Neural progenitor cell (in vitro differentiated cells): ENCODE data around the gene MGME1. TPM values are rescaled to one million over a fixed set of nuclear protein-coding genes. Genes with fewer than 3 reads are reported as not detected.

Experiments used
- DNase-seq: peaks from one replicate; pipeline ENCODE4 v3.0.0-alpha.2; 2016; ENCODE audit warnings: low spot score
- H2AFZ ChIP-seq: fragments of 200-600 bp; sonication (generic); replicated peaks from 2 replicates; pipeline ENCODE4 v1.6.1; 2016; ENCODE audit warnings: antibody characterized with exemption
- H3F3A ChIP-seq: fragments of 200-600 bp; sonication (generic); 2 replicates; pipeline ENCODE4 v1.6.1; 2016; ENCODE audit warnings: antibody characterized with exemption, low read depth
- H3K27ac ChIP-seq: fragments of 200-600 bp; sonication (generic); 2 replicates; pipeline ENCODE4 v1.5.1; 2016; ENCODE audit warnings: mild to moderate bottlenecking
- H3K27me3 ChIP-seq: fragments of 200-600 bp; sonication (generic); 2 replicates; pipeline ENCODE4 v1.6.1; 2016; ENCODE audit warnings: mild to moderate bottlenecking, moderate library complexity
- H3K36me3 ChIP-seq: fragments of 200-600 bp; sonication (generic); 2 replicates; pipeline ENCODE4 v1.5.1; 2016
- H3K4me1 ChIP-seq: fragments of 200-600 bp; sonication (generic); 2 replicates; pipeline ENCODE4 v1.6.1; 2016; ENCODE audit warnings: mixed run types
- H3K4me2 ChIP-seq: fragments of 200-600 bp; sonication (generic); 2 replicates; pipeline ENCODE4 v1.6.1; 2016
- H3K4me3 ChIP-seq: fragments of 200-600 bp; sonication (generic); 2 replicates; pipeline ENCODE4 v1.5.1; 2016
- H3K79me2 ChIP-seq: fragments of 200-600 bp; sonication (generic); 2 replicates; pipeline ENCODE4 v1.6.1; 2016; ENCODE audit warnings: low read depth
- H3K9ac ChIP-seq: fragments of 200-600 bp; sonication (generic); 2 replicates; pipeline ENCODE4 v1.6.1; 2016
- H3K9me3 ChIP-seq: fragments of 200-600 bp; sonication (generic); 2 replicates; pipeline ENCODE4 v1.5.1; 2016; ENCODE audit warnings: low read depth
- H4K20me1 ChIP-seq: fragments of 200-600 bp; sonication (generic); 2 replicates; pipeline ENCODE4 v1.6.1; 2016; ENCODE audit warnings: low read depth
- H3K27ac Mint-ChIP-seq: 3 replicates; pipeline ENCODE4 v1.8.0; 2021; ENCODE audit warnings: mixed read lengths
- H3K27me3 Mint-ChIP-seq: 2 replicates; pipeline ENCODE4 v1.8.0; 2022; ENCODE audit warnings: low read depth, mild to moderate bottlenecking, inconsistent platforms, moderate library complexity, mixed read lengths; ENCODE audit not compliant: insufficient read depth
- H3K36me3 Mint-ChIP-seq: 3 replicates; pipeline ENCODE4 v1.8.0; 2021; ENCODE audit warnings: mixed read lengths
- H3K4me1 Mint-ChIP-seq: 3 replicates; pipeline ENCODE4 v1.8.0; 2021; ENCODE audit warnings: mixed read lengths
- H3K4me3 Mint-ChIP-seq: 3 replicates; pipeline ENCODE4 v1.8.0; 2021; ENCODE audit warnings: mild to moderate bottlenecking, moderate library complexity, mixed read lengths
- H3K9me3 Mint-ChIP-seq: 3 replicates; pipeline ENCODE4 v1.8.0; 2020; ENCODE audit warnings: mixed read lengths
- EZH2 ChIP-seq: fragments of 200-600 bp; sonication (generic); IDR thresholded peaks from 2 replicates; pipeline ENCODE4 v1.6.1; 2017; ENCODE audit warnings: antibody characterized with exemption, mild to moderate bottlenecking, moderate library complexity
- EZH2phosphoT487 ChIP-seq: fragments of 200-600 bp; sonication (generic); IDR thresholded peaks from 2 replicates; pipeline ENCODE4 v1.6.1; 2017; ENCODE audit warnings: antibody characterized with exemption
- total RNA-seq: library from RNA; depleted of rRNA; stranded (reverse); fragments of >200 nt; gene quantifications from 2 replicates; pipeline ENCODE4 v1.2.3, GENCODE V29; 2015; ENCODE audit warnings: low replicate concordance
- TF ChIP-seq, protein P1 (sequence below): fragments of 200-600 bp; sonication (generic); IDR thresholded peaks from 2 replicates; pipeline ENCODE4 v1.5.1; 2017; ENCODE audit warnings: antibody characterized with exemption, mild to moderate bottlenecking

Gene MGME1
- total RNA-seq, 1 donor from 2014 or later = 87.2 TPM

DNA sequence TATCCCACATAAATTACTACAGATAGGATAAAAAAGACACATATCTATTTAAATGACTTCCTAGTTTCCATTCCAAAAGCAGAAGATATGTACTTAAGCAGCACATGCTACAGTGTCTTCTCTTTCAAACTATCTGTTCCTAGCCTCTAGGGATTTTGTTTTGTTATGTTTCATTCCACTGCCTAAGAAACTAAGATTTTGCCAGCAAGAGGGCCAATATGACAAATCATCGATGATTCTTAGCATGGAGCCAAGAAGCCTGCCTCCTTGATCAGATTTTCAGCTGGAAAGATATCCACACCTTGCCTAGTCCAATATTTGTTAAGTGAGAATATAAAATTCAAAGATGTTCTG is 7.3 kb upstream of the MGME1 start:
- Histone ChIP-seq H3K79me2 (peaks cover 100% of the 10 kb centered on the region), H3K9ac (no peak overlapping the region), H3K36me3 (no peaks in the 10 kb centered on the region), H3K4me2 (no peak overlapping the region), H3K27ac (no peak overlapping the region), H3K9me3 (no peaks in the 10 kb centered on the region), H2AFZ (no peak overlapping the region), H4K20me1 (peaks cover 100% of the 10 kb centered on the region), H3K4me1 (peaks cover 49% of the 10 kb centered on the region), H3F3A (peaks cover 23% of the 10 kb centered on the region), H3K27me3 (no peaks in the 10 kb centered on the region), H3K4me3 (peak overlapping the region; percentile 1)
- no peak for DNase-seq
- no peaks in the 10 kb centered on the region for H3K27me3 Mint-ChIP-seq
- peaks cover 62% of the 10 kb centered on the region for H3K4me1 Mint-ChIP-seq
- no peaks in the 10 kb centered on the region for H3K9me3 Mint-ChIP-seq
- H3K36me3 Mint-ChIP-seq = peaks cover 33% of the 10 kb centered on the region
- H3K4me3 Mint-ChIP-seq = no peak overlapping the region
- TF ChIP-seq EZH2phosphoT487 = no peak
- TF ChIP-seq, protein P1, sequence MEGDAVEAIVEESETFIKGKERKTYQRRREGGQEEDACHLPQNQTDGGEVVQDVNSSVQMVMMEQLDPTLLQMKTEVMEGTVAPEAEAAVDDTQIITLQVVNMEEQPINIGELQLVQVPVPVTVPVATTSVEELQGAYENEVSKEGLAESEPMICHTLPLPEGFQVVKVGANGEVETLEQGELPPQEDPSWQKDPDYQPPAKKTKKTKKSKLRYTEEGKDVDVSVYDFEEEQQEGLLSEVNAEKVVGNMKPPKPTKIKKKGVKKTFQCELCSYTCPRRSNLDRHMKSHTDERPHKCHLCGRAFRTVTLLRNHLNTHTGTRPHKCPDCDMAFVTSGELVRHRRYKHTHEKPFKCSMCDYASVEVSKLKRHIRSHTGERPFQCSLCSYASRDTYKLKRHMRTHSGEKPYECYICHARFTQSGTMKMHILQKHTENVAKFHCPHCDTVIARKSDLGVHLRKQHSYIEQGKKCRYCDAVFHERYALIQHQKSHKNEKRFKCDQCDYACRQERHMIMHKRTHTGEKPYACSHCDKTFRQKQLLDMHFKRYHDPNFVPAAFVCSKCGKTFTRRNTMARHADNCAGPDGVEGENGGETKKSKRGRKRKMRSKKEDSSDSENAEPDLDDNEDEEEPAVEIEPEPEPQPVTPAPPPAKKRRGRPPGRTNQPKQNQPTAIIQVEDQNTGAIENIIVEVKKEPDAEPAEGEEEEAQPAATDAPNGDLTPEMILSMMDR = no peak
- no peak for TF ChIP-seq EZH2
- no peak overlapping the region for H3K27ac Mint-ChIP-seq

DNA sequence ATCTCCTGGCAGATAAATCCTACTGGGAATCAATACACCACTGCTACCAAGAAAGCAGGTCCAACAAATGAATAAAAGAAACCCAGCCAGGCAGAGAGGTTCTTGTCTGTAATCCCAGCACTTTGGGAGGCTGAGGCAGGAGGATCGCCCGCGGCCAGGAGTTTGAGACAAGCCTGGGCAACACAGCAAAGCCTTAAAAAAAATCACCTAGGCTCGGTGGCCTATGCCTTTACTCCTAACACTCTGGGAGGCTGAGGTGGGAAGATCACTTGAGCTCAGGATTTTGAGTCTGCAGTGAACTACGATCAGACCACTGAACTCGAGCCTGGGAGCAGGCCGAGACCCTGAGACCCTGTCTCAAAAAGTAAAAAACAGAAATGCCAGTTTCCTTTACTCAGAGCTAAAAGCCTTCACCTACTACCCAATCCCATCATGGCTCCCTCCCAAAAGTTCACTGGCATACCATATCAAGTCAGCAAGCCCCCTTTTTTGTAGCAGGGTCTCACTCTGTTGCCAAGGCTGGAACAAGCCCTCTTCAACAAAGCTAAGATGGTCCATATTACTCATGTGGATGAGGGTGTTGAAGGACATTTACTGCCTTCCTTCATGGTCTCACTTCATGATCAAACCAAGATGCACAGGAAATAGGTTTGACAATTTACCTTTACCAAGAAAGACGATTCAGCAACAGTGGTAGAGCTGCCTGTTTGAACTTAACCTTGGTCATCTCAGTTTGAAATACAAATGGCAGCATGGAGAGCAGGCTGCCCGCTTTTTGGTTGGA is 5.5 kb upstream of the MGME1 start:
- no peak overlapping the region for H3K4me3 ChIP-seq
- H3K9ac ChIP-seq = no peak overlapping the region
- H4K20me1 ChIP-seq = peaks cover 97% of the 10 kb centered on the region
- TF ChIP-seq EZH2 (no peak), EZH2phosphoT487 (no peak)
- TF ChIP-seq, protein P1 = no peak
- Mint-ChIP-seq H3K27me3 (no peaks in the 10 kb centered on the region), H3K9me3 (no peaks in the 10 kb centered on the region), H3K4me1 (peaks cover 66% of the 10 kb centered on the region), H3K4me3 (no peak overlapping the region), H3K36me3 (peaks cover 24% of the 10 kb centered on the region), H3K27ac (no peak overlapping the region)
- peak overlapping the region; percentile 43 for H3K27ac ChIP-seq
- peaks cover 100% of the 10 kb centered on the region for H3K79me2 ChIP-seq
- no peak for DNase-seq
- peaks cover 49% of the 10 kb centered on the region for H3K4me1 ChIP-seq
- peak overlapping the region; percentile 95 for H3K4me2 ChIP-seq
- H3K9me3 ChIP-seq = no peaks in the 10 kb centered on the region
- no peaks in the 10 kb centered on the region for H3K27me3 ChIP-seq
- H3K36me3 ChIP-seq = peaks cover 3% of the 10 kb centered on the region
- H3F3A ChIP-seq = peaks cover 34% of the 10 kb centered on the region
- no peak overlapping the region for H2AFZ ChIP-seq

DNA sequence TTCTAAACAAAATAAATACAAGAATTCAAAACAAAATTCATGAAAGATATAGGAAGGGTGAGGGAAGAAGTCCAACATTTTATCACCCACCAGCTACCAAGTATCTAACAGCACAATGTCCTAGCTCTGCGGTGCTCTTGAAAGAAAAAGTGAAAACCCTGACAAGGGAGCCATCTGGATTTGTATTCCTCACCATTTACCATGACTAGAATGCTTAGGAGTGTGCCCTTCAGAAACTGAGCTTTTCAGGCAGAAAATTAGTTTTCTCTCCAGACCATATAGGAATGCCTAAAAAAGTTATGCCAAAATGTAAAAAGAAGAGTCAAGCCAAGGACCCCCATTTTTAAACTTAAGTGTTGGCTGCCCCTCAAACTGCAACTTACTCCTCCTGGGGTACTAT is 4.7 kb upstream of the MGME1 start:
- peaks cover 62% of the 10 kb centered on the region for H3K4me1 Mint-ChIP-seq
- Histone ChIP-seq H3K36me3 (peaks cover 3% of the 10 kb centered on the region), H3K4me1 (peaks cover 49% of the 10 kb centered on the region), H2AFZ (no peak overlapping the region), H3K79me2 (peaks cover 97% of the 10 kb centered on the region), H3K9ac (no peak overlapping the region), H3K9me3 (no peaks in the 10 kb centered on the region), H3F3A (peaks cover 40% of the 10 kb centered on the region), H3K27ac (no peak overlapping the region), H4K20me1 (peaks cover 89% of the 10 kb centered on the region), H3K4me2 (peak overlapping the region; percentile 95), H3K27me3 (no peaks in the 10 kb centered on the region), H3K4me3 (peak overlapping the region; percentile 1)
- no peak overlapping the region for H3K27ac Mint-ChIP-seq
- peaks cover 24% of the 10 kb centered on the region for H3K36me3 Mint-ChIP-seq
- no peaks in the 10 kb centered on the region for H3K9me3 Mint-ChIP-seq
- no peaks in the 10 kb centered on the region for H3K27me3 Mint-ChIP-seq
- DNase-seq = no peak
- no peak overlapping the region for H3K4me3 Mint-ChIP-seq
- TF ChIP-seq EZH2 = no peak

DNA sequence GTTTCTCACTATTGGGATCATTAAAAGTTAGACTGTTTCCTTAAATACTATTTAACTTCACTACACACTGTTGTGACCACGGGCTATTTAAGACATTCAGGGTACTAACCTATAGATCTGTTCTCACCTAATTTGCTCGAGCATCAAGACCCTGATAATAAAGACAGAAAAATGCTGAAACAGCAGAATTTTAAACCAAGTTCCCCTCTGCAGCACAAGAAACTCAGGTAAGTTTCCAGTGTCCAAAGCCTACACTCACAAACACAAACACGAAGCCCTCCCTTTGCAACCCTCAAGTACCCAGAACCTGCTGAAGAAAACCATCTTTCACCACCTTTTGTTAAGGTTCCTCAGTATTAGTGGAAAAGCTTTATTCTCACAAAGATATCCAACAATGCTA is 4.2 kb upstream of the MGME1 start:
- Mint-ChIP-seq H3K27me3 (no peaks in the 10 kb centered on the region), H3K4me3 (peak overlapping the region; percentile 8), H3K27ac (no peak overlapping the region), H3K36me3 (peaks cover 19% of the 10 kb centered on the region), H3K4me1 (peaks cover 57% of the 10 kb centered on the region), H3K9me3 (no peaks in the 10 kb centered on the region)
- TF ChIP-seq, protein P1 = no peak
- TF ChIP-seq EZH2phosphoT487 (no peak), EZH2 (no peak)
- H3K4me1 ChIP-seq = peaks cover 49% of the 10 kb centered on the region
- no peak overlapping the region for H2AFZ ChIP-seq
- no peak overlapping the region for H3K27ac ChIP-seq
- H3K27me3 ChIP-seq = no peaks in the 10 kb centered on the region
- H3K9ac ChIP-seq = no peak overlapping the region
- peaks cover 45% of the 10 kb centered on the region for H3F3A ChIP-seq
- H3K79me2 ChIP-seq = peaks cover 97% of the 10 kb centered on the region
- no peak for DNase-seq
- H3K36me3 ChIP-seq = peaks cover 3% of the 10 kb centered on the region
- H3K9me3 ChIP-seq = no peaks in the 10 kb centered on the region
- H4K20me1 ChIP-seq = peaks cover 84% of the 10 kb centered on the region
- peak overlapping the region; percentile 88 for H3K4me3 ChIP-seq
- peak overlapping the region; percentile 95 for H3K4me2 ChIP-seq
